ENCODE results near the gene PLCH2. TPM values are rescaled to one million over a fixed set of nuclear protein-coding genes. Genes with fewer than 3 reads are reported as not detected.

PLCH2 gene
- total RNA-seq, 2 donors from 2014 or later, result 13.9 to 26.3 TPM

DNA sequence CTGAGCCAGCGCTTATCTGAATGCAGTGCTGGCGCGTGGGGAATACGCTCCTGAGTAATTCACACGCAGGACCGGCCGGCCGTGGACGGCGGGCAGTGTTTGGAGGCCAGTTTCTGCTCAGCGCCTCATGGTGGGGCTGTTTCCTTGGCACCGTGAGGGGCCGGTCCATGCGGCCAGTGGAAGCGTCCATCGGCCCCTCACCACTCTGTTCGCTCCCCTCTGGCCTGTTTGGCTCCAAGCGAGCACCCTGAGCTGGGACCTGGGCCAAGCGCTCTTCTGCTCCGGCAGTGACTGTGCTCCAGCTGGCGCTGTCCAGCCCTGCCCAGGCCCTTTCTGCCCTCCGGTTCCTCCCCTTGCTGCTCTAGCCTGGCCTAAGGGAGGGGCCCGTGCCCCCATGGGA, 16.3 kb upstream of the PLCH2 start:
- Mint-ChIP-seq H3K27ac (no peak overlapping the region), H3K4me1 (ENCODE audit: low read depth) (no peaks in the 10 kb centered on the region), H3K4me3 (no peak overlapping the region)

DNA sequence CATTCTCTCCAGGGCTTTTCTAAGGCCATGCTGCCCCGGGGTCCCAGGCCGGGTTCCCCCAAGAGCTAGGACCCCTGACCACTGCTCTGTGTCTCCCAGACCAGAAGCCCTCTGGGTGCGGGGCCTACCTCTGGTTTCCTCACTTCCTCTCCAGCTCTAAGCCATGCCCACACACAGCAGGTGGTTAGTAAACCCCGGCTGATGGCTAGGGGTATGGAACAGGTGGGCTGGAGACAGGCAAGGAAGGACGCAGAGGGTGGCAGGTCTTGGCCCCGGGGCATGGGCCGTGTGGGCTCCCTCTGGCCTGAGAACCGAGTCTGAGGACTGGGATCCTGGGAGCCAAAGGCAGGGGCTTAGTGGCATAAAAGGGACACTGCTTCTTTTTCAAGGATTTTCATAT, 15.9 kb upstream of the PLCH2 start:
- Mint-ChIP-seq H3K4me3 (no peak overlapping the region), H3K36me3 (ENCODE audit: insufficient read depth in 2 of 2) (no peaks in the 10 kb centered on the region), H3K27me3 (ENCODE audit: low read depth) (no peaks in the 10 kb centered on the region), H3K9me3 (no peaks in the 10 kb centered on the region), H3K4me1 (ENCODE audit: low read depth) (no peaks in the 10 kb centered on the region), H3K27ac (no peak overlapping the region)
- ATAC-seq (replicated peaks in 1 of 2) (no peak), DNase-seq (no peak)

More for the DNA sequence above, 16.3 kb upstream of the PLCH2 start:
- ATAC-seq (replicated peaks in 1 of 2) (no peak), DNase-seq (no peak)
- Mint-ChIP-seq H3K9me3 (no peaks in the 10 kb centered on the region), H3K36me3 (ENCODE audit: insufficient read depth in 2 of 2) (no peaks in the 10 kb centered on the region), H3K27me3 (ENCODE audit: low read depth) (no peaks in the 10 kb centered on the region)

DNA sequence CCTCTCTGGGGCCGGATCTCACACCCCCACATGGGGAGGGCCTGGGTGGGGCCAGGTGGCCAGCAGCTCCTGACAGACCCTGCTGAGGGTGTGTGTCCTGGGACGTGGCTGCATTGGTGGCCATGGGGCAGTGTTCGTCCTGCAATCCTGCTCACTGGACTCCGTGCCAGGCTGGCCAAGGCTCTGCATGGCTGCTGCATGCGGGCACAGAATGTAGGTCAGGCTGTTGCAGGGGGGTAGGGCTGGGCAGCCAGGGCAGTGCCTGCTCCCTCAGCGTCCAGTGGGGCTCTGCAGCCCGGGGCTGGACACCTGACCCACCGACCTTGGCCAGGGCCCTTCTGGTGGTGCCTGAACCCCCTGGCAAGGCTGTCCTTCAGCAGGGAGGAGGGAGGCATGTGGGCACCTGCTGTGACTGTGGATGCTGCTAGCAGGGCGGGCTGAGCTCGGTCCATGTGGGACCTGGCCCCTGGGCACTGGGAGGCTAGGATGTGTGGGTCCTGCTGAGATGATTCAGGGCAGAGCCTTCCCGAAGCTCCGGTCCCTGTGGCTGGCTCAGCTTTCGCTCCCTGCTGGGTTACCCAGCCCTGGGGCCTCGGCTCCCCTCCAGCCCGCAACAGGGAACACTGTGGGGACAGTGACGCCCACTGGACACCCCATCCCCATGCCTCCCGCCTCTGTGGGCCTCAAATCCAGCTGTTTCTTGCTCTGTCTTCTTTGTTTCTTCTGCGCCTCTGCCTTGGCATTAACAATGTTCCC, 14.9 kb upstream of the PLCH2 start:
- Mint-ChIP-seq H3K36me3 (ENCODE audit: insufficient read depth in 2 of 2) (no peaks in the 10 kb centered on the region), H3K27me3 (ENCODE audit: low read depth) (no peaks in the 10 kb centered on the region), H3K4me3 (no peak overlapping the region), H3K27ac (no peak overlapping the region), H3K4me1 (ENCODE audit: low read depth) (no peaks in the 10 kb centered on the region), H3K9me3 (no peaks in the 10 kb centered on the region)
- DNase-seq (no peak), ATAC-seq (replicated peaks in 1 of 2) (no peak)

DNA sequence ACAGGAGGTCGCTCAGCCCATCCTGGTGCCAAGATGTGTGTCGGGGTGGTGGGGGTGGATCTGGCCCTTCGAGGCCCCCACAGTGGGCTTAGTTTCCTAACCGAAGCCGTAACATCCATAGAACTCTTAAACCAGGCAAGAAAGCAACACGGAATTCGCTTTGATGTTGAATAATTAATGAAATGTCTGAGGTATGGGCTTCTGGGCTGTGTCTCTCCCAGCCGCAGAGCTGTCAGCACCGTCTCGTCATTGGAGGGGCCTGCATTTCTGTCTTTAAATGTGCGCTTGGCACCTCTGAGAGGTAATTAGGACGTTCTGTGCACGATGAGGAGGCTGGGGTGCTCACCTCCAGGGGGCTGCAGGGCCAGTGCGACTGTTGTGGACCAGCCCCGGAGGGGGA, 13.3 kb upstream of the PLCH2 start:
- ATAC-seq (replicated peaks in 1 of 2) (no peak), DNase-seq (no peak)
- Mint-ChIP-seq H3K4me1 (ENCODE audit: low read depth) (no peaks in the 10 kb centered on the region), H3K27ac (no peak overlapping the region), H3K9me3 (no peaks in the 10 kb centered on the region), H3K36me3 (ENCODE audit: insufficient read depth in 2 of 2) (no peaks in the 10 kb centered on the region), H3K27me3 (ENCODE audit: low read depth) (no peaks in the 10 kb centered on the region), H3K4me3 (no peak overlapping the region)

DNA sequence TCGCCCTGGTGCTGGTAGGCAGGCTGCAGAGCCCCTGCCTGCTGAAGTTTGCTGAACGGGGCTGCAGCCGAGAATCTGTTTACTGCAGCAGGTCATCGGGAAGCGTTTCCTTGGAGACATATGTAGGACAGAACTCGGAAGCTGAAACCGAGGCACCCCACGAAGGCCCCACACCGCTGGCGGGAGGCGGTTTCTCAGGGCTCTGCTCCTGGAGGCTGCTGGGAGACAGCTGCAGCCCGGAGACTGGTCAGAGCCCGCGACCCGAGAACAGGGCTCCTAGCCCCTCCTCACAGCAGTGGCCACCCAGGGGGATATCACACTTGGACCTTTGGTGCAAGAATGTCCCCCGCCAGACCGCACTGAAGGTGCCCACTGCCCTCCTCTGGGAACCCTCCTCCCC, 12.7 kb upstream of the PLCH2 start:
- H3K27me3 Mint-ChIP-seq (ENCODE audit: low read depth), result no peaks in the 10 kb centered on the region
- no peaks in the 10 kb centered on the region for H3K36me3 Mint-ChIP-seq (ENCODE audit: insufficient read depth in 2 of 2)
- H3K27ac Mint-ChIP-seq, result no peak overlapping the region
- DNase-seq, result no peak
- no peak overlapping the region for H3K4me3 Mint-ChIP-seq
- no peaks in the 10 kb centered on the region for H3K9me3 Mint-ChIP-seq
- no peak for ATAC-seq (replicated peaks in 1 of 2)
- H3K4me1 Mint-ChIP-seq (ENCODE audit: low read depth), result no peaks in the 10 kb centered on the region

DNA sequence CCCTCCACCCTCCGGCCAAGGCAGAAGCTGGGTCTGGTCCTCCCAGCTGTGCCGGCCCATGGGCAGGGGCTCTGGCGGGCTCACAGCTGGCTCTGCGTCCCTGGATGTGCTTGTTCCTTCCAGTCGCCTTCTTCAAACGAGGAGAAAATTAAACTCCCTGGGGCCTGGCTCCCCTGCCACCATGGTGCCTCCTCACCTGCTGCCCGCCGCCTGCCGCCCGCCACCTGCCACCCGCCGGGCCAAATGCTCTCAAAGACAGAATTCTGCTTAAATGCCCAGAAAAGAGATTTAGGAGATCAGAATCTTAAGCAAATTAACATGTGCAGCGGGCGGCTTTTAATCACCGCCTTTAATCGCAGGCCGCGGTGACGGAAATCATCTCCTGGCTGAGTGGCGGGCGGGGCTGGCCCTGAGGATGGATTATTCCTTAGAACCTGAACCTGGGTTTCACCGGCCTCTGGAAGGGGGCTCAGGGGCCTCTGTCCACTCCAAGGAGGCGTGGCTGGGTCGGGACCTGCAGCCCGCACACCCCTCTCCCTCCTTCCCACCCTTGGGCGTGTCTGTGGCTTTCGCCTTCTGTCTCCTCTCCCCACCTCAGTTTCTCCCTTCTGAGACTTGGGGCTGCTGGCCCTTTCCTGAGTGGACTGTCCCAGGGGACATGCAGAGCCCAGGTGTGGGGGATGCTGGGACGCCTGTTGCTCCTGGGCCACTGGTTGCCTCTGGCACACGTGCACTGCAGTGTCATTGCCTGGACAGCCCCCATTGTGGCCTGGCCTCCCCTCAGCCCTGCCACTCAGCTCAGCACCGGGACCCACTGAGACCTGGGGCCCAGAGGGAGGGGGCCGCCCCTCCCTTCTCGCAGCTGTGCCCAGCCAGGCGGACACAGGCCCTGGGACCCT, 10.5 kb upstream of the PLCH2 start:
- ATAC-seq (replicated peaks in 1 of 2) (no peak), DNase-seq (no peak)
- no peaks in the 10 kb centered on the region for H3K27me3 Mint-ChIP-seq (ENCODE audit: low read depth)
- no peaks in the 10 kb centered on the region for H3K9me3 Mint-ChIP-seq
- no peak overlapping the region for H3K27ac Mint-ChIP-seq
- H3K4me3 Mint-ChIP-seq, result no peak overlapping the region
- H3K36me3 Mint-ChIP-seq (ENCODE audit: insufficient read depth in 2 of 2), result no peaks in the 10 kb centered on the region
- no peaks in the 10 kb centered on the region for H3K4me1 Mint-ChIP-seq (ENCODE audit: low read depth)

DNA sequence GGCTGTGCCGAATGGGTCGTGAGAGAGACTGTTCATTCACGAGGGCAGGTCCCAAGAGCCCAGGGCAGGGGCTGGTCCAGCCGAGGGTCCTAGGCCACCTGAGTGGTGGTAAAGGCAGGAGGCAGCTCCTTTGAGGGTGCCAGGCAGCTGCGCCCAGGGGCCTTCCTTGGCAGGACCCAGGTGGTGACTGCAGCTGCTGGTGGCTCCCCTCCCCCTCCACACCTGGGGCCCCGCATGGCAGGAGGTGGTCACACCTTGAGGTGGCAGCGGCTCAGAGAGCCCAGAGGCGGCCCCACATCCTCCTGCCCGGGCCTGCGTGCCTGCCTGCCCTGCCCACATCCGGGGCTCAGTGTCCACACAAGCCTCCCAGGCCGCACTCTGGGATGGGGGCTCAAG, 9.8 kb upstream of the PLCH2 start:
- Mint-ChIP-seq H3K9me3 (no peaks in the 10 kb centered on the region), H3K4me3 (no peak overlapping the region), H3K27ac (no peak overlapping the region), H3K36me3 (ENCODE audit: insufficient read depth in 2 of 2) (no peaks in the 10 kb centered on the region), H3K4me1 (ENCODE audit: low read depth) (no peaks in the 10 kb centered on the region), H3K27me3 (ENCODE audit: low read depth) (no peaks in the 10 kb centered on the region)
- ATAC-seq (replicated peaks in 1 of 2), result no peak
- DNase-seq, result no peak

DNA sequence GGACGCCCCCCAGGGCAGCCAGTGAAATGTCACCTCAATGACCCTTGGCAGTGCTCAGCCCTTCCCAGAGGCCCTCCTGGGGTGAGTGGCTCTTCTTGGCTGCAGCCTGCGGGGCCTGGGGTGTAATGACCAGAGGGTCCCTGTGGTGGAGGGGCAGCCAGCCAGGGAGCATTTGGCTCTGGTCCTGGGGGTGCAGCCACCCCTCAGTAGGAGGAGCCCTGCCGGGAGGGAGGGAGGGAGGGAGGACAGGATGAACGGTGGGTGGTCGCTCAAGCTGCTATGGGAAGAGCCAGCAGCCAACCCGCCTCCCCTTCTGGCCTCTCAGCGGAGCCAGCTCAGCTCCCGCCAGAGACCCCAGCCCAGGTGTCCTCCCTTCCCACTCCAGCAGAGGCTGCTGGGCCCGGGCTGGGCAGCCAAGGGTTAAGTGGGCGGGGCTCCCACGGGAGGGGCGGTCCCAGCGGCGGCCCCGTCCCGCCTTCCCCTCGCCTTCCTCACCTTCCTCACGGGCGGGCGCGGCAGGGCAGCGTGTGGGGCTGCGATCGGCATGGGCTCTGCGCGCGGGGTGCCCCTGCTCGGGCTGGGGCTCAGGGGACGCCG, 9.0 kb upstream of the PLCH2 start:
- ATAC-seq (replicated peaks in 1 of 2), result peak in 1 of 2 donors; percentile 64
- no peaks in the 10 kb centered on the region for H3K9me3 Mint-ChIP-seq
- no peaks in the 10 kb centered on the region for H3K27me3 Mint-ChIP-seq (ENCODE audit: low read depth)
- H3K4me1 Mint-ChIP-seq (ENCODE audit: low read depth), result no peaks in the 10 kb centered on the region
- H3K4me3 Mint-ChIP-seq, result no peak overlapping the region
- no peaks in the 10 kb centered on the region for H3K36me3 Mint-ChIP-seq (ENCODE audit: insufficient read depth in 2 of 2)
- DNase-seq, result peak; percentile 10 to 34
- no peak overlapping the region for H3K27ac Mint-ChIP-seq

DNA sequence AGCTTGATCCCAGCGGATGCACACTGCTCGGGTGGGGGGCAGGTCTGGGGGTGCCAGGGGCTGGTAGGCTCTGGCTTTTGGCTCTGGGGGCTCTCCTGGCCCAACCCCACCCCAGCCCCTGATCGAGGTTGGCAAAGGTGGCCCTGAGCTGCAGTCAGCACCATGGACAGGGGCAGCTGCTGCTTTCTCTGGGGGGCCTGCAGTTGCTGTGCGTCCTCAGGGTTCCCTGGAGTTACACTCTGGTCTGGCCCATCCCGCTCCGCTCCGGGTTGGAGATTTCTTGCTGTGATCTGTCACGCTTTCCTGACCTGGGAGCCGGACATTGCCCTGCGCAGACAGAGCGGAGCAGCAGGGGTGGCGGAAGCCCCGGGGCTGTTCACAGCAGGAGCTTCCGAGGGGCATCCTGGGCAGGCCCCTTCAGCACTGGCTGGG, 8.0 kb upstream of the PLCH2 start:
- H3K9me3 Mint-ChIP-seq, result no peaks in the 10 kb centered on the region
- H3K27ac Mint-ChIP-seq, result no peak overlapping the region
- H3K4me3 Mint-ChIP-seq, result no peak overlapping the region
- H3K36me3 Mint-ChIP-seq (ENCODE audit: insufficient read depth in 2 of 2), result no peaks in the 10 kb centered on the region
- H3K4me1 Mint-ChIP-seq (ENCODE audit: low read depth), result no peaks in the 10 kb centered on the region
- no peak for ATAC-seq (replicated peaks in 1 of 2)
- DNase-seq, result peak; percentile 22 to 26
- H3K27me3 Mint-ChIP-seq (ENCODE audit: low read depth), result no peaks in the 10 kb centered on the region

DNA sequence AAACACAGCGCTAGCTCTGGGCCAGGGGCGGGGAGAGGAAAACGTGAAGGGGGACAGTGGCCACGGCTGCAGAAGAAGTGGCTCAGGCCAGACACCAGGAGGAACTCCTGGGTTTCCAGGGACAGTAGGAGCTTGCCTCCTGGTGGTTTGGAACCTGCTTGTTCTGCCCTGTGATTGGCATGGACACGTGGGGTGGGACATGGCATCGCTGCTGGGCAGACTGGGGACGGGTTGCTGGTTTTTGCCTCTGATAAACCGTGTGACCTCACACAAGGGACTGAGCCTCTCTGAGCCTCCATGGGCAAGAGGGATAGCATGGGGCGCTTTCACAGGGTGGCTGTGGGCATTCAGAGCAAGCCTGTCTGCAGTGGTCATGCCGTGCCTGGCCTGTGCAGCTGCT, 7.5 kb upstream of the PLCH2 start:
- Mint-ChIP-seq H3K36me3 (ENCODE audit: insufficient read depth in 2 of 2) (no peaks in the 10 kb centered on the region), H3K27ac (no peak overlapping the region), H3K27me3 (ENCODE audit: low read depth) (no peaks in the 10 kb centered on the region), H3K4me3 (no peak overlapping the region), H3K4me1 (ENCODE audit: low read depth) (no peaks in the 10 kb centered on the region), H3K9me3 (no peaks in the 10 kb centered on the region)
- DNase-seq (no peak), ATAC-seq (replicated peaks in 1 of 2) (no peak)

DNA sequence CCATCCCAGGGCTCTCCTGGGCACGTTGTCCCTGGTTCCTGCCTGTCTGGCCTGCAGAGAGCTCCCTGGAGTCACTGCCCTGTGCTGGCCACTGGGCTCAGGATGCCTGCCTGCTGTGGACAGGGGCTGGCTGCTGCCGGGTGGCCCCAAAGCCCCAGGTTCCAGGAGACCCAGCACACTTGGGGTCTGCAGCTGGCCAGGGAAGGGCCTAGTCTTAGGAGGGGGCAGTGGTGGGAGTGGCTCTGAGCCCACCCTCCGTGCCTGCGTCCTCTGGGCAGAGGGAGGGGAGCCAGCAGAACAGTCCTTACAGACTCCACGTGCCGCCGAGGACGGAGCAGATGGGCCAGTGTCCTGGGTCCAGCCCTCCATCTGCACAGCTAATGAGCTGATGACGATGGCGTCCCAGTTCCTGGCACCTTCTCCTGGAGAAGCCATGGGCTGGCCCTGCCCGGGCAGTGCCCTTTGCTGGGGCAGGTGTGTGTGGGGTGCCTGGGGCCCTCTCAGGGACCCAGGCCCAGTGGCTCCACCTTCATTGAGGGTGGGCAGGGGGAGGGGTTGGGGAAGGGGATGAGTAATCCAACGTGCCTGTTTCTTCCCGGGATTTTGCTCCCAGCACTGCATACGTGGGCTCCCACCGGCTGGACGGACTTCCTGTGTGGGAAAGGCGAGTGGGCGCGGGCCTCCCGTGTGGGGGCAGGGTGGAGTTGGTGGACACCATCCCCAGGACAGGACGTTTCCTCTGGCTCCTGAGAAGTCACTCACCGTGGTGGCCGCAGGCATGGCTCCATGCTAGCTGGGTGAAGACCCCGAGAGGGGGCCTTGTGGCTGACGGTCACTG, 6.8 kb upstream of the PLCH2 start:
- H3K4me1 Mint-ChIP-seq (ENCODE audit: low read depth), result no peaks in the 10 kb centered on the region
- ATAC-seq (replicated peaks in 1 of 2), result no peak
- no peaks in the 10 kb centered on the region for H3K27me3 Mint-ChIP-seq (ENCODE audit: low read depth)
- H3K4me3 Mint-ChIP-seq, result no peak overlapping the region
- no peak overlapping the region for H3K27ac Mint-ChIP-seq
- no peak for DNase-seq
- H3K36me3 Mint-ChIP-seq (ENCODE audit: insufficient read depth in 2 of 2), result no peaks in the 10 kb centered on the region
- no peaks in the 10 kb centered on the region for H3K9me3 Mint-ChIP-seq

DNA sequence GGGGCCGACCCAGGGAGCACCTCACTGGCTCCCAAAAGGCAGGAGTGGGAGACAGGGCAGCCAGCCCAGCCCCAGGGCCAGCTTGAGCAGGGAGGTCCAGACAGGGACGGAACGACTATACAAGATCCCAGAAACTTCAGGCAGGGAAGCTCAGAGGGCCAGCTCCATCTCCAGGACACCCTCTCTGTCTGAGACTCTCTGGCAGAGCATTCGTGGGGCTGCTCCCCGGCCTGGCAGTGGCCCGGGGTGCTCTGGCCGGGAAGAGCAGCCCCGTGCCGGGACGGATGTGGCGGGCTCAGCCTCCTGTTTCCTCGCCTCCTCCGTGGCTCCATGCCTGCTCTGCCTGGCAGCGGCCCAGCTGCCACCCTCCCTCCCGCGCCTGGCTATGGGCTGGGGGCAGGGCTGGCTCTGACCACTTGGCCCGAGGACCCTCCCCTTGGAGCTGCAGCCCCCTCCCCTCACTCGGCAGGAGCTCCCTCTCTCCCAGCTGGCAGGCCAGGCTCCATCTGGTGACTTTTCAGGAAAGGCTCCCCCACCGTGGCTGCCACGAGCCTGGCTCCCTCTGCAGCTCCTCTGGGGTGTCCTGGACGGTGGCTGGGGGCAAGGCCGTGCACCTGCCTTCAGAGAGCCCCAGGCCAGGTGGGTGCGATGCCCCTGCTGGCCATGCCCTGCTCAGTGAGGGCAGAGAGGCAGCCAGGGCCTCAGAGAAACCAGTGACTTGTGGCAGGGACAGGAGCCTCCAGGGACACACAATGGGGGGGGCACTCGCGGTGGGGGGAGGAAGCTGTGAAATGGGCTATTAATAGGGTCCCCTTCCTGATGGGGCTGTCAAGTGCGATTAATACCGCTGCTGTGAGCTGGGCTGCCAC, 5.6 kb upstream of the PLCH2 start:
- Mint-ChIP-seq H3K27ac (no peak overlapping the region), H3K9me3 (no peaks in the 10 kb centered on the region), H3K36me3 (ENCODE audit: insufficient read depth in 2 of 2) (no peaks in the 10 kb centered on the region), H3K27me3 (ENCODE audit: low read depth) (no peaks in the 10 kb centered on the region), H3K4me3 (no peak overlapping the region), H3K4me1 (ENCODE audit: low read depth) (no peaks in the 10 kb centered on the region)
- ATAC-seq (replicated peaks in 1 of 2) (no peak), DNase-seq (no peak)
